ENCODE data around the gene TNFRSF25. TPM values are rescaled to one million over a fixed set of nuclear protein-coding genes. Genes with fewer than 3 reads are reported as not detected.

TNFRSF25 gene
- total and polyA plus RNA-seq, 2 of the 8 experiments (the other 6 are each of a cell fraction or from before 2014, with no cell fraction given), result 10.7 to 19.5 TPM

- no peak overlapping the region for H4K91ac ChIP-seq (replicated peaks; ENCODE audit: insufficient read length, low read length)
- DNase-seq (ENCODE audit: low read depth in 1 of 2, low spot score in 2 of 2) (no peak), FAIRE-seq (no peak)
- H3K27ac ChIP-seq (ENCODE audit: low read depth, low read length), result no peak overlapping the region
- no peaks in the 10 kb centered on the region; the same call in 1 of the 2 replicates for H3K23me2 ChIP-seq (ENCODE audit: low read depth, low read length)
- H2BK5ac ChIP-seq (ENCODE audit: low read depth, low read length), result peak overlapping the region; percentile 71; the same call in 1 of the 2 replicates
- H2BK20ac ChIP-seq (ENCODE audit: low read length), result no peak overlapping the region
- no peak overlapping the region for H2BK120ac ChIP-seq (replicated peaks; ENCODE audit: low read depth, low read length)
- H3K14ac ChIP-seq (ENCODE audit: insufficient read length), result no peak overlapping the region
- H3K9me3 ChIP-seq (ENCODE audit: insufficient read depth in 2 of 2, low read depth in 1 of 2, low read length in 1 of 2), result no peaks in the 10 kb centered on the region
- POLR2A ChIA-PET (ENCODE audit: partially characterized antibody), result interaction anchor here (0.8 to 2.8 kb wide), 7 partner anchors 11 to 194 kb away, joined by 3 to 10 read pairs (median 3); no protein-coding TSS in a partner anchor
- no peak overlapping the region for H3K9ac ChIP-seq (replicated peaks in 1 of 4; ENCODE audit: extremely low read depth in 1 of 4, low read depth in 3 of 4, low read length in 3 of 4)
- no peaks in the 10 kb centered on the region for H4K20me1 ChIP-seq (replicated peaks in 1 of 2; ENCODE audit: control insufficient read depth in 1 of 2, insufficient read depth in 2 of 2, low read length in 2 of 2)
- H3K27me3 ChIP-seq (replicated peaks in 1 of 4; ENCODE audit: control insufficient read depth in 3 of 4, extremely low read depth in 1 of 4, insufficient read depth in 3 of 4, low read length in 3 of 4), result peaks cover 1 to 18% (median 10%) of the 10 kb centered on the region in 4 experiments; a peak in 6 of 7 replicates
- CTCF ChIA-PET (ENCODE audit: partially characterized antibody), result interaction anchor here (0.9 to 6.1 kb wide), 9 partner anchors 10 to 37 kb away, joined by 3 to 31 read pairs (median 7); no protein-coding TSS in a partner anchor
- peaks cover 0 to 20% (median 14%) of the 10 kb centered on the region in 4 experiments; a peak in 5 of 7 replicates for H3K4me1 ChIP-seq (replicated peaks in 1 of 4; ENCODE audit: control insufficient read depth in 3 of 4, insufficient read depth in 4 of 4, low read length in 3 of 4)
- no peak overlapping the region for H2AK5ac ChIP-seq (ENCODE audit: low read depth, low read length)
- no peak overlapping the region for H3K56ac ChIP-seq (replicated peaks; ENCODE audit: insufficient read length, low read depth, low read length)
- H2BK12ac ChIP-seq (ENCODE audit: low read depth, low read length), result no peak overlapping the region
- H3K18ac ChIP-seq (ENCODE audit: extremely low read depth, low read length), result no peak overlapping the region
- H2BK15ac ChIP-seq (ENCODE audit: low read length), result no peak overlapping the region
- no peak overlapping the region for H4K8ac ChIP-seq (ENCODE audit: extremely low read depth, insufficient read depth, low read length)
- H3K36me3 ChIP-seq (ENCODE audit: control insufficient read depth in 2 of 4, insufficient read depth in 4 of 4, low read length in 3 of 4), result peaks cover 0 to 6% (median 3%) of the 10 kb centered on the region in 4 experiments; a peak in 1 of 8 replicates
- H3K4me2 ChIP-seq (ENCODE audit: insufficient read depth in 1 of 2, low read depth in 2 of 2, low read length in 2 of 2), result peak overlapping the region in 1 of 2 experiments; percentile 54; a peak in 2 of 4 replicates
- no peaks in the 10 kb centered on the region for H3K79me2 ChIP-seq (ENCODE audit: control insufficient read depth in 1 of 2, insufficient read depth in 2 of 2, low read length in 2 of 2)
- no peak overlapping the region for H3K23ac ChIP-seq (ENCODE audit: insufficient read length)
- no peak overlapping the region for H3K4ac ChIP-seq (replicated peaks; ENCODE audit: insufficient read length, low read depth, low read length)
- no peak overlapping the region for H4K5ac ChIP-seq (ENCODE audit: insufficient read length, low read depth, low read length)
- no peaks in the 10 kb centered on the region for H3K79me1 ChIP-seq (ENCODE audit: low read depth, low read length)
- 38% methylated on average over 13 of the region's 18 CpGs; no CpG with 5 or more reads in 1 of the 2 experiments for WGBS, 2 experiments (ENCODE audit: extremely low coverage in 1 of 2, insufficient coverage in 1 of 2, insufficient read length in 1 of 2, insufficient replicate concordance in 2 of 2, low coverage in 1 of 2, low lambda C conversion rate in 2 of 2, missing lambda C conversion rate in 1 of 2)
- no peak overlapping the region for H2AFZ ChIP-seq (ENCODE audit: low read length)
- peak overlapping the region in 1 of 4 experiments; percentile 43; a peak in 4 of 8 replicates for H3K4me3 ChIP-seq (ENCODE audit: extremely low read depth in 1 of 4, insufficient read depth in 2 of 4, low read depth in 3 of 4, low read length in 4 of 4)
- no peak for TF ChIP-seq RXRA (IDR thresholded peaks at IDR 0.05; ENCODE audit: insufficient read depth, low read depth, low read length)
- no peak for TF ChIP-seq SIRT6 (IDR thresholded peaks at IDR 0.05; ENCODE audit: low read length)
- no peak for TF ChIP-seq FOSL1 (IDR thresholded peaks at IDR 0.05; ENCODE audit: insufficient read depth, low read depth, low read length)
- no peak for TF ChIP-seq EP300 (IDR thresholded peaks at IDR 0.05; ENCODE audit: borderline replicate concordance in 1 of 2, low read depth in 2 of 2, low read length in 2 of 2)
- TF ChIP-seq JUN (IDR thresholded peaks at IDR 0.05; ENCODE audit: low read depth, low read length), result no peak
- no peak for TF ChIP-seq RAD21 (IDR thresholded peaks at IDR 0.05 in 1 of 2, conservative IDR thresholded peaks at IDR 0.05 in 1 of 2; ENCODE audit: low read depth in 2 of 2, low read length in 2 of 2)
- TF ChIP-seq HDAC6 (IDR thresholded peaks at IDR 0.05; ENCODE audit: low read depth, low read length), result no peak
- TF ChIP-seq ZNF274 (IDR thresholded peaks at IDR 0.05; ENCODE audit: borderline replicate concordance, extremely low read depth, low read length), result no peak
- TF ChIP-seq POLR2AphosphoS5 (IDR thresholded peaks at IDR 0.05; ENCODE audit: low read depth, low read length), result no peak
- no peak for TF ChIP-seq HDAC2 (IDR thresholded peaks at IDR 0.05; ENCODE audit: borderline replicate concordance in 1 of 2, low read depth in 2 of 2, low read length in 2 of 2)
- TF ChIP-seq NRF1 (IDR thresholded peaks at IDR 0.05; ENCODE audit: low read depth, low read length), result no peak
- TF ChIP-seq RBBP5 (IDR thresholded peaks at IDR 0.05; ENCODE audit: borderline replicate concordance, low read depth, low read length), result no peak
- TF ChIP-seq BRCA1 (IDR thresholded peaks at IDR 0.05; ENCODE audit: low read depth, low read length), result no peak
Observed at GRCh38 chr1:6459850-6460265, 6.1 kb downstream of the TNFRSF25 start.

Data from H1 (cell line).